LNCAP (cell line): ENCODE results near the gene BAMBI.

Source experiments
- CTCF ChIP-seq: fragments of 450-650 bp; IDR thresholded peaks from 2 replicates; pipeline ENCODE4 v1.5.1; 2017; ENCODE audit warnings: mild to moderate bottlenecking

BAMBI gene

GRCh38 chr10:28684986-28685580 lies 7.8 kb downstream of the BAMBI start:
- no peak for TF ChIP-seq CTCF

- no peak for TF ChIP-seq CTCF
These were observed 8.4 kb downstream of the BAMBI start for GRCh38 chr10:28685717-28686116.

GRCh38 chr10:28686835-28687682 lies 9.7 kb downstream of the BAMBI start:
- no peak for TF ChIP-seq CTCF

GRCh38 chr10:28687683-28688001 lies 10.3 kb downstream of the BAMBI start:
- TF ChIP-seq CTCF: no peak

GRCh38 chr10:28690545-28690944 lies 13.2 kb downstream of the BAMBI start:
- TF ChIP-seq CTCF: no peak

GRCh38 chr10:28691187-28691694 lies 13.9 kb downstream of the BAMBI start:
- no peak for TF ChIP-seq CTCF

GRCh38 chr10:28692050-28692449 lies 14.7 kb downstream of the BAMBI start:
- no peak for TF ChIP-seq CTCF
